Naive B cell (primary cell): ENCODE measurements around the gene BAZ1A. TPM values are rescaled to one million over a fixed set of nuclear protein-coding genes. Genes with fewer than 3 reads are reported as not detected.
"Not testable (repeated sequence)": the region's sequence is repeated elsewhere in the genome, so short reads cannot be mapped to it uniquely, and the experiment has no call there.

Experiments
- ATAC-seq, 2 donors: fragments of 150-1000 bp; cut with Tn5 transposase; 2 replicates each; pipeline ENCODE4 v1.10.0; 2021; ENCODE audit warnings: low read depth in 2 of 2, mild to moderate bottlenecking in 2 of 2, moderate library complexity in 2 of 2
- DNase-seq: peaks from one replicate; pipeline ENCODE4 v3.0.0; 2022
- H3K27ac Mint-ChIP-seq, 6 donors: one replicate each; pipeline ENCODE4 v1.8.0; 2020 to 2022; ENCODE audit warnings: mild to moderate bottlenecking in 6 of 6, mixed read lengths in 6 of 6, moderate library complexity in 5 of 6, inconsistent platforms in 2 of 6
- H3K27me3 Mint-ChIP-seq, 3 donors: one replicate each; pipeline ENCODE4 v1.8.0; 2021 to 2022; ENCODE audit warnings: mixed read lengths in 3 of 3, mild to moderate bottlenecking in 1 of 3
- H3K36me3 Mint-ChIP-seq, 2 donors: one replicate each; pipeline ENCODE4 v1.8.0; 2020 to 2022; ENCODE audit warnings: mixed read lengths in 2 of 2, inconsistent platforms in 1 of 2, mild to moderate bottlenecking in 1 of 2
- H3K4me1 Mint-ChIP-seq, 3 donors: one replicate each; pipeline ENCODE4 v1.8.0; 2020 to 2022; ENCODE audit warnings: mixed read lengths in 3 of 3, inconsistent platforms in 1 of 3, mild to moderate bottlenecking in 1 of 3, moderate library complexity in 1 of 3
- H3K4me3 Mint-ChIP-seq, 8 donors: one replicate each; pipeline ENCODE4 v1.8.0; 2020 to 2022; ENCODE audit warnings: mild to moderate bottlenecking in 8 of 8, mixed read lengths in 8 of 8, moderate library complexity in 8 of 8, inconsistent platforms in 2 of 8
- H3K9me3 Mint-ChIP-seq, 7 donors: one replicate each; pipeline ENCODE4 v1.8.0; 2020 to 2022; ENCODE audit warnings: mixed read lengths in 7 of 7, mild to moderate bottlenecking in 5 of 7, inconsistent platforms in 2 of 7, moderate library complexity in 1 of 7
- polyA plus RNA-seq, 6 donors: library from polyadenylated mRNA; unstranded; fragments of 300-500 nt; fragmentation: Illumina TruSeq; gene quantifications; one replicate each; pipeline ENCODE4 v1.2.3, GENCODE V29; 2021; ENCODE audit warnings: low read depth in 6 of 6

BAZ1A gene
- polyA plus RNA-seq, 6 donors from 2014 or later: 6.0 to 23.8 (median 12.4) TPM

- Mint-ChIP-seq H3K4me1 (peaks cover 0 to 8% (median 0%) of the 10 kb centered on the region in 3 donors), H3K4me3 (no peak overlapping the region), H3K9me3 (no peaks in the 10 kb centered on the region), H3K27me3 (no peaks in the 10 kb centered on the region), H3K27ac (peak overlapping the region in 3 of 6 donors; percentile 42 to 83 (median 47)), H3K36me3 (peaks cover 8 to 22% of the 10 kb centered on the region in 2 donors)
- DNase-seq (no peak), ATAC-seq (no peak)
These were observed 109.1 kb downstream of the BAZ1A start for GRCh38 chr14:34766060-34766459.

DNA sequence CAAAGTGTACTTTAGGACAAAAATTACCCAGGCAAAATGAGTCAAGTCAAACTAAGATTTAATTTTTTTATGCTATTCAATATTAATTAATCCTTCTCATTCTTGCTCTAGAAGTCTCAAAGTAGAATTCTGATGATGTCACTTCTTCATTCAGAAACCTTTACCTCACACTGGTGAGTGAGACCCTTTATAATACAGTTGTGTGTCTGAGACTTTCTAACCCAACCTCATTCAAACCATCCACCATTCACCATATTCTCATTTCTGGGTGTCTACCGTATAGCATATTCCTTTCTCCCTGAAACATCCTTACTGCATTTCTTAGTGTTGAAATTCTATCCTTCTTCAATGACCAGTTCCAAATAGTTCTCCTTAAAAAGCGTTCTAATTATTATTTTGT, 119.9 kb downstream of the BAZ1A start:
- ATAC-seq (no peak), DNase-seq (no peak)
- H3K36me3 Mint-ChIP-seq: peaks cover 0 to 18% of the 10 kb centered on the region in 2 donors
- no peaks in the 10 kb centered on the region for H3K4me1 Mint-ChIP-seq
- H3K27me3 Mint-ChIP-seq: no peaks in the 10 kb centered on the region
- no peaks in the 10 kb centered on the region for H3K9me3 Mint-ChIP-seq
- no peak overlapping the region for H3K4me3 Mint-ChIP-seq
- H3K27ac Mint-ChIP-seq: peak overlapping the region in 2 of 6 donors; percentile 3 to 8

- Mint-ChIP-seq H3K9me3 (no peaks in the 10 kb centered on the region), H3K4me1 (no peaks in the 10 kb centered on the region), H3K36me3 (peaks cover 0 to 14% of the 10 kb centered on the region in 2 donors), H3K4me3 (no peak overlapping the region), H3K27ac (peak overlapping the region in 1 of 6 donors; percentile 56), H3K27me3 (no peaks in the 10 kb centered on the region)
- ATAC-seq (no peak), DNase-seq (no peak)
These were observed 120.5 kb downstream of the BAZ1A start for GRCh38 chr14:34754687-34755086.

DNA sequence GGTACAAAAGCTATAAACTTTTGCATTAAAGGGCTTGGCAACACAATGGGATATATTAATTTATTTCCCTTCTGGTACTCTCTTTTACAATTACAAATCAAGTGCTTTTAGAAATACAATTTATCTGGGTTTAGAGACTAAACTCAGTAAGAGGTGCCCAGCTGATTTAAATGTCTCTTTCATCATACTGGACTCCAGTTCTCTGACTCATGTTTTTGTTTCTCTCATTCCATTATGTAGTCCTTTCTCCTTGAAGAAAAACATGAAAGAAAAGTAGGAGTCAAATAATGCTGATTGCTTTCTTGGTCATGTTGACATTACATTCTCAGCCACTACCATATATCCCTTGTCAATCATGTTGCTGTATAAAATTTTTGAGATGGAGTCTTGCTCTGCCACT, 124.5 kb downstream of the BAZ1A start:
- DNase-seq (no peak), ATAC-seq (no peak)
- Mint-ChIP-seq H3K27me3 (no peaks in the 10 kb centered on the region), H3K4me3 (no peak overlapping the region), H3K27ac (peak overlapping the region in 1 of 6 donors; percentile 49), H3K36me3 (peaks cover 0 to 14% of the 10 kb centered on the region in 2 donors), H3K4me1 (no peaks in the 10 kb centered on the region), H3K9me3 (no peaks in the 10 kb centered on the region)

DNA sequence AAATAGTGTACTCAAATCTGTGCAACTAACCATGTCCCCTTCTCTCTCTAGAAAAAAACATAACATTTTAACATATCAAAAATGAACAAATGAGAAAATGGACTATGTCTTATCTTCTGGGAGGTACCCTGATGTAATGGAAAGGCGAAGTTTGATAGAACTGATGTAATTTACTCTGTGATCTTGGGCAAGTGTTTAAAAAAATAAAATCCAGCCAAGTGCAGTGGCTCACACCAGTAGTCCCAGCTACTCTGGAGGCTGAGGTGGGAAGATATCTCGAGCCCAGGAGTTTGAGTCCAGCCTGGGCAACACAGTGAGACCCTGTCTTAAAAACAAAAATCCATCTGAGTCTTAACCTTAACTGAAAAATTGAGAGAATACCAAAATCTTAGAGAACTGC, 124.9 kb downstream of the BAZ1A start:
- H3K27ac Mint-ChIP-seq: peak overlapping the region in 1 of 6 donors; percentile 49
- peaks cover 0 to 10% of the 10 kb centered on the region in 2 donors for H3K36me3 Mint-ChIP-seq
- no peak for DNase-seq
- H3K4me3 Mint-ChIP-seq: no peak overlapping the region
- no peaks in the 10 kb centered on the region for H3K4me1 Mint-ChIP-seq
- no peak for ATAC-seq
- no peaks in the 10 kb centered on the region for H3K27me3 Mint-ChIP-seq
- no peaks in the 10 kb centered on the region for H3K9me3 Mint-ChIP-seq

DNA sequence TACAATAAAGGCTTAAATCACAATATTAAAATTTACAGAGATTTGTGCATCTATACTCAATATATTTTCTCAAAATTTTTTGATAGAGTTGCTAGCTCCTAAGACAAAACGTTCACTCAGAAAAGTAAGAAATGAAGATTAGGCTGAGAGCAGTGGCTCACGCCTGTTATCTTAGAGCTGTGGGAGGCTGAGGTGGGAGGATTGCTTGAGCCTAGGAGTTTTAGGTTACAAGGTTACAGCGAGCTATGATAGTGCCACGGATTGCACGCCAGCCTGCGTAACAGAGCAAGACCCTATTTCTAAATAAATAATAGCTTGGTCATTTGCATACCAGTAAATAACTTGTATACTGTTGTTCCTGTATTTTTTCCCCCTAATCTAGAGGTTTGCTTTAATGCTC, 125.8 kb downstream of the BAZ1A start:
- Mint-ChIP-seq H3K4me3 (no peak overlapping the region), H3K27me3 (no peaks in the 10 kb centered on the region), H3K36me3 (peaks cover 0 to 4% of the 10 kb centered on the region in 2 donors), H3K4me1 (no peaks in the 10 kb centered on the region), H3K9me3 (no peaks in the 10 kb centered on the region), H3K27ac (peak overlapping the region in 1 of 6 donors; percentile 15)
- no peak for ATAC-seq
- DNase-seq: no peak

- H3K27me3 Mint-ChIP-seq: peaks cover 0 to 6% (median 4%) of the 10 kb centered on the region in 3 donors
- peak overlapping the region in 2 of 6 donors; percentile 54 to 79 for H3K27ac Mint-ChIP-seq
- peaks cover 7 to 14% (median 8%) of the 10 kb centered on the region in 3 donors for H3K4me1 Mint-ChIP-seq
- H3K4me3 Mint-ChIP-seq: no peak overlapping the region
- no peak for DNase-seq
- H3K36me3 Mint-ChIP-seq: peaks cover 0 to 5% of the 10 kb centered on the region in 2 donors
- no peak for ATAC-seq
- H3K9me3 Mint-ChIP-seq: peaks cover 0 to 5% (median 0%) of the 10 kb centered on the region in 7 donors
These were observed 132.7 kb downstream of the BAZ1A start for GRCh38 chr14:34742270-34743115.

GRCh38 chr14:34741840-34742239, 133.3 kb downstream of the BAZ1A start:
- no peak for DNase-seq
- H3K9me3 Mint-ChIP-seq: peaks cover 0 to 7% (median 2%) of the 10 kb centered on the region in 7 donors
- H3K27me3 Mint-ChIP-seq: peaks cover 0 to 6% (median 4%) of the 10 kb centered on the region in 3 donors
- no peak overlapping the region for H3K27ac Mint-ChIP-seq
- no peak overlapping the region for H3K4me3 Mint-ChIP-seq
- peaks cover 7 to 14% (median 8%) of the 10 kb centered on the region in 3 donors for H3K4me1 Mint-ChIP-seq
- no peak for ATAC-seq
- H3K36me3 Mint-ChIP-seq: peaks cover 0 to 5% of the 10 kb centered on the region in 2 donors

- not testable (repeated sequence) for H3K27me3 Mint-ChIP-seq, H3K36me3 Mint-ChIP-seq, H3K27ac Mint-ChIP-seq, ATAC-seq, H3K9me3 Mint-ChIP-seq, H3K4me3 Mint-ChIP-seq, DNase-seq
- H3K4me1 Mint-ChIP-seq: peaks cover 7 to 14% (median 8%) of the 10 kb centered on the region in 3 donors
These were observed 135.0 kb downstream of the BAZ1A start for GRCh38 chr14:34740139-34740538.

GRCh38 chr14:34737079-34737478, 138.1 kb downstream of the BAZ1A start:
- not testable (repeated sequence) for H3K4me3 Mint-ChIP-seq, ATAC-seq, H3K36me3 Mint-ChIP-seq, H3K4me1 Mint-ChIP-seq, H3K27ac Mint-ChIP-seq, H3K9me3 Mint-ChIP-seq, H3K27me3 Mint-ChIP-seq, DNase-seq

GRCh38 chr14:34733245-34733644, 141.9 kb downstream of the BAZ1A start:
- Mint-ChIP-seq H3K9me3 (peaks cover 0 to 8% (median 0%) of the 10 kb centered on the region in 7 donors), H3K4me3 (no peak overlapping the region), H3K36me3 (no peaks in the 10 kb centered on the region), H3K4me1 (no peaks in the 10 kb centered on the region), H3K27me3 (peaks cover 0 to 5% (median 0%) of the 10 kb centered on the region in 3 donors), H3K27ac (no peak overlapping the region)
- DNase-seq (no peak), ATAC-seq (no peak)

- no peaks in the 10 kb centered on the region for H3K4me1 Mint-ChIP-seq
- H3K27ac Mint-ChIP-seq: no peak overlapping the region
- H3K9me3 Mint-ChIP-seq: peaks cover 0 to 8% (median 0%) of the 10 kb centered on the region in 7 donors
- DNase-seq (no peak), ATAC-seq (no peak)
- H3K27me3 Mint-ChIP-seq: peaks cover 0 to 5% (median 0%) of the 10 kb centered on the region in 3 donors
- H3K36me3 Mint-ChIP-seq: no peaks in the 10 kb centered on the region
- no peak overlapping the region for H3K4me3 Mint-ChIP-seq
These were observed 142.4 kb downstream of the BAZ1A start for GRCh38 chr14:34732802-34733201.

GRCh38 chr14:34723867-34724266, 151.3 kb downstream of the BAZ1A start:
- no peak for DNase-seq
- no peaks in the 10 kb centered on the region for H3K9me3 Mint-ChIP-seq
- no peak overlapping the region for H3K27ac Mint-ChIP-seq
- ATAC-seq: no peak
- H3K36me3 Mint-ChIP-seq: no peaks in the 10 kb centered on the region
- H3K4me3 Mint-ChIP-seq: no peak overlapping the region
- H3K4me1 Mint-ChIP-seq: peaks cover 0 to 5% (median 3%) of the 10 kb centered on the region in 3 donors
- no peaks in the 10 kb centered on the region for H3K27me3 Mint-ChIP-seq
